Measurements from ENCODE around the gene CS. TPM values are rescaled to one million over a fixed set of nuclear protein-coding genes. Genes with fewer than 3 reads are reported as not detected.

CS gene
- polyA plus RNA-seq, 1 of the 3 experiments (the other 2 are of a cell fraction): 121 TPM

DNA sequence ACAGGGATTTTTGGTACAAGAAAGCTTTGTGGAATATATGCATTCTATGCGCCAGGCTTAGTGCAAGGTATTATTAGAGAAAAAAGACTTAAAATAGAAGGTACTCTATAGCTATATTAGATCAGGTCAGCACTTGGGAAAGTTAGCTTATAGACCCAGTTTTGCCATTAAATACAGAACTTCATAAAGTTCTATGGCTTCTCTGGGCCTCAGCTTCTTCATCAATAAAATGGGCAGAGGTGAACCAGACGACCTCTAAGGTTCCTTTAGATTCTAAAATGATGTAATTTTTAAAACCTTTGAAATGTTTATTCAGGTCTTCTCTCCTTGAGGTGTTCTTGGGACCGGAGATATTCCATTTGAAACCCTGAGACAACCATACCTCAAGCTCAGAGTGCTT is 8.6 kb upstream of the CS start:
- Histone ChIP-seq H3K9me2 (no peaks in the 10 kb centered on the region), H3K36me3 (replicated peaks in 1 of 2; ENCODE audit: control insufficient read depth in 1 of 2, insufficient read depth in 2 of 2, low read length in 1 of 2) (peaks cover 17 to 47% of the 10 kb centered on the region in 2 experiments), H3K9ac (no peak overlapping the region), H3K4me3 (ENCODE audit: low read depth in 2 of 2, low read length in 1 of 2) (no peak overlapping the region), H3K4me2 (no peak overlapping the region), H3K27me3 (ENCODE audit: insufficient read depth) (no peaks in the 10 kb centered on the region), H4K20me1 (ENCODE audit: insufficient read depth) (no peaks in the 10 kb centered on the region), H3K4me1 (ENCODE audit: control insufficient read depth in 1 of 2, insufficient read depth in 2 of 2, low read depth in 1 of 2, low read length in 1 of 2) (no peaks in the 10 kb centered on the region), H3K27ac (ENCODE audit: low read depth in 2 of 2, low read length in 1 of 2) (no peak overlapping the region), H3F3A (replicated peaks; ENCODE audit: insufficient read depth) (peaks cover 6% of the 10 kb centered on the region), H3K9me3 (no peaks in the 10 kb centered on the region), H3K79me2 (ENCODE audit: insufficient read depth) (peaks cover 9% of the 10 kb centered on the region), H2AFZ (ENCODE audit: low read depth) (no peak overlapping the region)
- 81% methylated on average over 3 of the region's 3 CpGs for WGBS (ENCODE audit: low lambda C conversion rate)
- TF ChIP-seq SIN3A (IDR thresholded peaks at IDR 0.05; ENCODE audit: borderline replicate concordance, low read depth, low read length): no peak
- ChIA-PET POLR2A (no interaction called here), CTCF (interaction anchor here (0.7 to 1.6 kb wide), 4 partner anchors 50 to 163 kb away, joined by 3 to 6 read pairs (median 4); partner anchors contain the start of genes ANKRD52 and SMARCC2)
- DNase-seq: no peak

DNA sequence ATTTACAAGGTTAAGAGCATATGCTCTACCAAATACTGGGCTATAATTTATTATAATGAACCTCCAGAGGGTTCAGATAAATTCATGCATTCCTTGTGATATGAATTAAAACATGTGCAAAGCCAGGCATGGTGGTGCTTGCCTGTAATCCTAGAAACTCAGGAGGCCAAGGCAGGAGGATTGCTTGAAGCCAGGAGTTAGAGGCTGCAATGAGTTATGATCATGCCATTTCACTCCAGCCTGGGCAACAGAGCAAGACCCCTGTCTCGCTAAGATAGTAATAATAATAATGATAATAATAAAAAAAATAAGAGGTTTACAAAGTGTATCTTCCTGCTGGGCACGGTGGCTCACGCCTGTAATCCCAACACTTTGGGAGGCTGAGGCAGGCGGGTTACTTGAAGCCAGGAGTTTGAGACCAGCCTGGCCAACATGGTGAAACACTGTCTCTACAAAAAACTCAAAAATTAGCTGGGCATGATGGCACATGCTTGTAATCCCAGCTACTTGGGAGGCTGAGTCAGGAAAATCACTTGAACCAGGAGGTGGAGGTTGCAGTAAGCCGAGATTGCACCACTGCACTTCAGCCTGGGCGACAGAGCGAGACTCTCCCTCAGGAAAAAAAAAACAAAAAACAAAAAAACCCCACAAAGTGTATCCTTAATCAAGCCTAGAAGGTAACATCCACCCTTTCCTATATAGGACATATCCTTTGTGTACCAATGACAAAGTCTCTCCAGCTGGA is 7.3 kb upstream of the CS start:
- TF ChIP-seq, protein P1, sequence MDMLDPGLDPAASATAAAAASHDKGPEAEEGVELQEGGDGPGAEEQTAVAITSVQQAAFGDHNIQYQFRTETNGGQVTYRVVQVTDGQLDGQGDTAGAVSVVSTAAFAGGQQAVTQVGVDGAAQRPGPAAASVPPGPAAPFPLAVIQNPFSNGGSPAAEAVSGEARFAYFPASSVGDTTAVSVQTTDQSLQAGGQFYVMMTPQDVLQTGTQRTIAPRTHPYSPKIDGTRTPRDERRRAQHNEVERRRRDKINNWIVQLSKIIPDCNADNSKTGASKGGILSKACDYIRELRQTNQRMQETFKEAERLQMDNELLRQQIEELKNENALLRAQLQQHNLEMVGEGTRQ (IDR thresholded peaks at IDR 0.05; ENCODE audit: borderline replicate concordance, low read depth, low read length): no peak
- TF ChIP-seq NFIC (IDR thresholded peaks at IDR 0.05; ENCODE audit: borderline replicate concordance) (no peak), TAF1 (IDR thresholded peaks at IDR 0.05; ENCODE audit: borderline replicate concordance, low read depth, low read length) (no peak)
- Histone ChIP-seq H3K9me3 (no peaks in the 10 kb centered on the region), H3K9me2 (no peaks in the 10 kb centered on the region), H3K9ac (no peak overlapping the region), H4K20me1 (ENCODE audit: insufficient read depth) (no peaks in the 10 kb centered on the region), H3K27ac (ENCODE audit: low read depth in 2 of 2, low read length in 1 of 2) (no peak overlapping the region), H3K4me1 (ENCODE audit: control insufficient read depth in 1 of 2, insufficient read depth in 2 of 2, low read depth in 1 of 2, low read length in 1 of 2) (no peaks in the 10 kb centered on the region), H3K27me3 (ENCODE audit: insufficient read depth) (no peaks in the 10 kb centered on the region), H2AFZ (ENCODE audit: low read depth) (no peak overlapping the region), H3K4me3 (ENCODE audit: low read depth in 2 of 2, low read length in 1 of 2) (no peak overlapping the region), H3K79me2 (ENCODE audit: insufficient read depth) (peaks cover 4% of the 10 kb centered on the region; the same call in 1 of the 2 replicates), H3K4me2 (no peak overlapping the region), H3F3A (replicated peaks; ENCODE audit: insufficient read depth) (peaks cover 17% of the 10 kb centered on the region), H3K36me3 (replicated peaks in 1 of 2; ENCODE audit: control insufficient read depth in 1 of 2, insufficient read depth in 2 of 2, low read length in 1 of 2) (peaks cover 17 to 46% of the 10 kb centered on the region in 2 experiments)
- WGBS (ENCODE audit: low lambda C conversion rate): 96% methylated on average over 7 of the region's 7 CpGs
- ChIA-PET POLR2A (interaction anchor here (1.6 kb wide), 1 partner anchor 9 kb away, joined by 5 read pairs; the partner anchor contains the start of gene CNPY2), CTCF (interaction anchor here (1.2 kb wide), 1 partner anchor 21 kb away, joined by 3 read pairs; no protein-coding TSS in a partner anchor)
- no peak for DNase-seq

DNA sequence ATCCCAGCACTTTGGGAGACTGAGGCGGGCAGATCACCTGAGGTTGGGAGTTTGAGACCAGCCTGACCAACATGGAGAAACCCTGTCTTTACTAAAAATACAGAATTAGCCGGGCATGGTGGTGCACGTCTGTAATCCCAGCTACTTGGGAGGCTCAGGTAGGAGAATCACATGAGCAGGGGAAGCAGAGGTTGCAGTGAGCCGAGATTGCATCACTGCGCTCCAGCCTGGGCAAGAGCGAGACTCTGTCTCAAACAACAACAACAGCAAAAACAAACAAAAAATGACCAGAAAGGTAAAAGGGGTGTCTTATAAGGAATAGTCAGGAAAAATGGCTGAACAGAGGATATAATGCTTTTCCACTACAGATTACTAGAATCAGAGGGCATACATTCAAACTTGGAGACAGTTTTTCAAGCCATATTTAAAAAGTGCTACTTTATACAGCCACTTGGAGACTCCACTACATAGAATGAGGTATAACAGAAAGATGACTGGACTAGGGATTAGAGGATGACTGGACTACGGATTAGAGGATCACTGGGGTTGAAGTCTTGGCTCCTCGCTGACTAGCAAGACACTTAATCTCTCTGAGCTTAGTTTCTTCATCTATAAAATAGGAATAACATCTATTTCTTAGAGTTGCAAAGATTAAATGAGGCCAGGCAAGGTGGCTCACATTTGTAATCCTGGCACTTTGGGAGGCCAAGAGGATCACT is 4.9 kb upstream of the CS start:
- no peak overlapping the region for H3K4me2 ChIP-seq
- WGBS (ENCODE audit: low lambda C conversion rate): 95% methylated on average over 8 of the region's 8 CpGs
- H2AFZ ChIP-seq (ENCODE audit: low read depth): no peak overlapping the region
- H3F3A ChIP-seq (replicated peaks; ENCODE audit: insufficient read depth): peaks cover 28% of the 10 kb centered on the region
- peaks cover 18% of the 10 kb centered on the region; the same call in 1 of the 2 replicates for H3K79me2 ChIP-seq (ENCODE audit: insufficient read depth)
- no peak overlapping the region for H3K27ac ChIP-seq (ENCODE audit: low read depth in 2 of 2, low read length in 1 of 2)
- H3K27me3 ChIP-seq (ENCODE audit: insufficient read depth): no peaks in the 10 kb centered on the region
- H4K20me1 ChIP-seq (ENCODE audit: insufficient read depth): no peaks in the 10 kb centered on the region
- ChIA-PET CTCF (interaction anchor here (0.8 to 1.0 kb wide), 2 partner anchors 116 to 159 kb away, joined by 3 read pairs; partner anchors contain the start of gene SMARCC2), POLR2A (interaction anchor here (0.6 kb wide), 1 partner anchor 70 kb away, joined by 3 read pairs; no protein-coding TSS in a partner anchor)
- H3K9me3 ChIP-seq: no peaks in the 10 kb centered on the region
- H3K36me3 ChIP-seq (replicated peaks in 1 of 2; ENCODE audit: control insufficient read depth in 1 of 2, insufficient read depth in 2 of 2, low read length in 1 of 2): peaks cover 9 to 34% of the 10 kb centered on the region in 2 experiments
- H3K9ac ChIP-seq: no peak overlapping the region
- DNase-seq: no peak
- no peaks in the 10 kb centered on the region for H3K9me2 ChIP-seq
- H3K4me3 ChIP-seq (ENCODE audit: low read depth in 2 of 2, low read length in 1 of 2): no peak overlapping the region
- peaks cover 7% of the 10 kb centered on the region in 2 experiments; a peak in 2 of 4 replicates for H3K4me1 ChIP-seq (ENCODE audit: control insufficient read depth in 1 of 2, insufficient read depth in 2 of 2, low read depth in 1 of 2, low read length in 1 of 2)
- TF ChIP-seq MXI1 (IDR thresholded peaks at IDR 0.05; ENCODE audit: low read depth, low read length) (no peak), FOXM1 (IDR thresholded peaks at IDR 0.05; ENCODE audit: low read depth) (no peak), GATA2 (CRISPR knock-in tag; IDR thresholded peaks at IDR 0.05) (no peak), TEAD4 (IDR thresholded peaks at IDR 0.05; ENCODE audit: borderline replicate concordance, insufficient read depth) (no peak), CHD2 (IDR thresholded peaks at IDR 0.05; ENCODE audit: low read length, partially characterized antibody) (no peak), EZH2phosphoT487 (IDR thresholded peaks at IDR 0.05; ENCODE audit: borderline replicate concordance, low read depth) (no peak), FOSL2 (IDR thresholded peaks at IDR 0.05; ENCODE audit: borderline replicate concordance, low read depth) (no peak), NFIC (IDR thresholded peaks at IDR 0.05; ENCODE audit: borderline replicate concordance) (no peak), RFX5 (IDR thresholded peaks at IDR 0.05; ENCODE audit: low read length) (no peak), POLR2AphosphoS5 (IDR thresholded peaks at IDR 0.05; ENCODE audit: low read depth, low read length) (no peak), SIN3A (IDR thresholded peaks at IDR 0.05; ENCODE audit: borderline replicate concordance, low read depth, low read length) (no peak), NRF1 (IDR thresholded peaks at IDR 0.05; ENCODE audit: low read depth, low read length) (no peak)
- TF ChIP-seq, protein P1 (IDR thresholded peaks at IDR 0.05; ENCODE audit: borderline replicate concordance, low read depth, low read length): no peak
- TF ChIP-seq, protein P2, sequence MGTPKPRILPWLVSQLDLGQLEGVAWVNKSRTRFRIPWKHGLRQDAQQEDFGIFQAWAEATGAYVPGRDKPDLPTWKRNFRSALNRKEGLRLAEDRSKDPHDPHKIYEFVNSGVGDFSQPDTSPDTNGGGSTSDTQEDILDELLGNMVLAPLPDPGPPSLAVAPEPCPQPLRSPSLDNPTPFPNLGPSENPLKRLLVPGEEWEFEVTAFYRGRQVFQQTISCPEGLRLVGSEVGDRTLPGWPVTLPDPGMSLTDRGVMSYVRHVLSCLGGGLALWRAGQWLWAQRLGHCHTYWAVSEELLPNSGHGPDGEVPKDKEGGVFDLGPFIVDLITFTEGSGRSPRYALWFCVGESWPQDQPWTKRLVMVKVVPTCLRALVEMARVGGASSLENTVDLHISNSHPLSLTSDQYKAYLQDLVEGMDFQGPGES (IDR thresholded peaks at IDR 0.05; ENCODE audit: low read depth, low read length): no peak

Data from SK-N-SH (cell line).